GM23248 (cell line): ENCODE measurements around the gene MALL.

Source experiments
- EZH2 ChIP-seq: fragments of 200-600 bp; sonication (generic); IDR thresholded peaks from 2 replicates; pipeline ENCODE4 v1.6.1; 2018; ENCODE audit warnings: antibody characterized with exemption, mild to moderate bottlenecking; ENCODE audit not compliant: insufficient read depth, poor library complexity, severe bottlenecking
- EZH2phosphoT487 ChIP-seq: fragments of 200-600 bp; sonication (generic); IDR thresholded peaks from 2 replicates; pipeline ENCODE4 v1.6.1; 2018; ENCODE audit warnings: antibody characterized with exemption, moderate library complexity, mild to moderate bottlenecking, low read depth; ENCODE audit not compliant: insufficient read depth

GRCh38 chr2:110130757-110131156, 15.1 kb upstream of the MALL start:
- TF ChIP-seq EZH2phosphoT487 (no peak), EZH2 (no peak)
